Spleen (tissue), 11 donors: ENCODE data around the gene ZNF79. TPM values are rescaled to one million over a fixed set of nuclear protein-coding genes. Genes with fewer than 3 reads are reported as not detected.

Experiments used
- DNase-seq: peaks from one replicate; pipeline ENCODE4 v3.0.0-alpha.2; 2020
- H3K27ac ChIP-seq, 8 donors: fragments of 200-600 bp; sonication (generic) in 7 of 8; 1 replicate in 4 of 8; 2 replicates in 4 of 8; pipeline versions ENCODE4 v1.5.0 to v1.8.0; 2016 to 2021; ENCODE audit warnings: inconsistent platforms in 4 of 8, mild to moderate bottlenecking in 4 of 8, moderate library complexity in 1 of 8
- H3K27me3 ChIP-seq, 7 donors: fragments of 200-600 bp; sonication (generic) in 6 of 7; replicated peaks in 1 of 7; 1 replicate in 4 of 7; 2 replicates in 3 of 7; pipeline versions ENCODE4 v1.5.0 to v1.8.0; 2016 to 2021; ENCODE audit warnings: inconsistent platforms in 3 of 7, mild to moderate bottlenecking in 1 of 7
- H3K36me3 ChIP-seq, 6 donors: fragments of 200-600 bp; sonication (generic) in 5 of 6; 1 replicate in 4 of 6; 2 replicates in 2 of 6; pipeline versions ENCODE4 v1.5.0 to v1.8.0; 2016 to 2021; ENCODE audit warnings: inconsistent platforms in 2 of 6
- H3K4me1 ChIP-seq, 6 donors: fragments of 200-600 bp; sonication (generic) in 5 of 6; 1 replicate in 3 of 6; 2 replicates in 3 of 6; pipeline versions ENCODE4 v1.5.0 to v1.8.0; 2016 to 2021; ENCODE audit warnings: inconsistent platforms in 3 of 6
- H3K4me3 ChIP-seq, 8 donors: fragments of 200-600 bp; sonication (generic) in 7 of 8; 1 replicate in 4 of 8; 2 replicates in 4 of 8; pipeline versions ENCODE4 v1.5.0 to v1.8.0; 2016 to 2021; ENCODE audit warnings: inconsistent platforms in 4 of 8, mild to moderate bottlenecking in 4 of 8, moderate library complexity in 2 of 8
- H3K9me3 ChIP-seq, 8 donors: fragments of 200-600 bp; sonication (generic) in 7 of 8; 1 replicate in 4 of 8; 2 replicates in 4 of 8; pipeline versions ENCODE4 v1.5.0 to v1.8.0; 2016 to 2021; ENCODE audit warnings: inconsistent platforms in 4 of 8
- CTCF ChIP-seq, 11 experiments: fragments of 200-600 bp in 7 of 11; fragments of 450-650 bp in 4 of 11; sonication (generic) in 4 of 11; IDR thresholded peaks in 8 of 11; conservative IDR thresholded peaks in 3 of 11; 1 replicate in 7 of 11; 2 replicates in 4 of 11; pipeline versions ENCODE4 v1.4.0 to v1.8.0; 2016 to 2021; ENCODE audit warnings: antibody characterized with exemption in 11 of 11, inconsistent platforms in 4 of 11, mild to moderate bottlenecking in 1 of 11
- POLR2A ChIP-seq, 3 donors: fragments of 450-650 bp; IDR thresholded peaks; one replicate each; pipeline ENCODE4 v1.5.1; 2017; ENCODE audit warnings: antibody characterized with exemption in 3 of 3, mild to moderate bottlenecking in 1 of 3
- POLR2AphosphoS5 ChIP-seq, 3 donors: sonication (generic); formaldehyde crosslinking; IDR thresholded peaks; one replicate each; pipeline ENCODE4 v1.5.1; 2017; ENCODE audit warnings: antibody characterized with exemption in 3 of 3
- WGBS, 5 donors: extraction: QIAGEN DNeasy Blood & Tissue Kit in 3 of 5; methylation state at CpG; one replicate each; pipeline versions ENCODE4 v1.1.5 to v1.1.7; 2013 to 2018; 5-methylcytosine and 5-hydroxymethylcytosine counted together
- intact Hi-C: fragments of 100-400 bp; cut with DNase I; formaldehyde crosslinking; loops from one replicate; pipeline ENCODE4 v1.15.0; 2023; ENCODE audit warnings: low total_unique reads
- polyA plus RNA-seq, 3 donors: library from polyadenylated mRNA; stranded (reverse); fragments of 200-250 nt; gene quantifications; one replicate each; pipeline ENCODE4 v1.2.1, GENCODE V29; 2013
- total RNA-seq, 7 donors: library from RNA; depleted of rRNA in 3 of 7; stranded (reverse); fragments of >200 nt in 3 of 7; fragmentation: NEBNext Ultra II Directional in 4 of 7; extraction: Animal tissue kit (Norgen Biotek cat#: 25700) in 4 of 7; gene quantifications; one replicate each; pipeline versions ENCODE4 v1.1.0 to v1.2.1, GENCODE V29; 2016 to 2021
- donor health status: healthy with polysubstance abuse.
- donor health status: DM: no; HTN: no; CAD: no; lungs with moderate emphysema.
- donor health status: DM: no; HTN: no; CAD: no.
- donor health status: Bipolar disorder and iron deficiency.
- donor health status: healthy.
- donor health status: DM: no; HTN: no; CAD: no.
- donor health status: DM: yes; HTN: yes; CAD: no.

Gene ZNF79
- total and polyA plus RNA-seq, 10 donors, result 2.3 to 14.7 (median 11.0) TPM

GRCh38 chr9:127384016-127384730 is 40.0 kb upstream of the ZNF79 start:
- intact Hi-C loops, result no loop called here
- DNase-seq, result peak; percentile 39
- 85 to 88% (median 87%) methylated on average over 10 to 11 of the region's 11 CpGs for WGBS, 5 donors

GRCh38 chr9:127384901-127385300 is 39.3 kb upstream of the ZNF79 start:
- intact Hi-C loops, result no loop called here
- H3K36me3 ChIP-seq, result no peaks in the 10 kb centered on the region
- TF ChIP-seq CTCF (IDR thresholded peaks at IDR 0.05 in 8 of 11, conservative IDR thresholded peaks at IDR 0.05 in 3 of 11) (no peak), POLR2A (IDR thresholded peaks at IDR 0.05) (no peak), POLR2AphosphoS5 (IDR thresholded peaks at IDR 0.05) (no peak)
- 82 to 91% (median 88%) methylated on average over 13 of the region's 13 CpGs for WGBS, 5 donors
- peaks cover 5 to 20% (median 12%) of the 10 kb centered on the region in 6 donors for H3K4me1 ChIP-seq
- no peak overlapping the region for H3K27ac ChIP-seq
- DNase-seq, result peak; percentile 52
- no peak overlapping the region for H3K4me3 ChIP-seq
- H3K27me3 ChIP-seq, result peaks cover 0 to 50% (median 0%) of the 10 kb centered on the region in 7 donors
- peaks cover 0 to under 1% (median 0%) of the 10 kb centered on the region in 8 donors for H3K9me3 ChIP-seq

More at GRCh38 chr9:127384016-127384730, 40.0 kb upstream of the ZNF79 start:
- Histone ChIP-seq H3K27ac (no peak overlapping the region), H3K27me3 (peaks cover 0 to 45% (median 0%) of the 10 kb centered on the region in 7 donors), H3K4me3 (no peak overlapping the region), H3K36me3 (no peaks in the 10 kb centered on the region), H3K9me3 (peaks cover 0 to 8% (median under 1%) of the 10 kb centered on the region in 8 donors), H3K4me1 (peaks cover 5 to 16% (median 12%) of the 10 kb centered on the region in 6 donors)
- TF ChIP-seq CTCF (IDR thresholded peaks at IDR 0.05 in 8 of 11, conservative IDR thresholded peaks at IDR 0.05 in 3 of 11), result no peak
- no peak for TF ChIP-seq POLR2AphosphoS5 (IDR thresholded peaks at IDR 0.05)

GRCh38 chr9:127386249-127386648 is 37.9 kb upstream of the ZNF79 start:
- TF ChIP-seq POLR2A (IDR thresholded peaks at IDR 0.05) (no peak), POLR2AphosphoS5 (IDR thresholded peaks at IDR 0.05) (no peak), CTCF (IDR thresholded peaks at IDR 0.05 in 8 of 11, conservative IDR thresholded peaks at IDR 0.05 in 3 of 11) (no peak)
- no peaks in the 10 kb centered on the region for H3K9me3 ChIP-seq
- no peak for DNase-seq
- no peak overlapping the region for H3K27ac ChIP-seq
- peaks cover 0 to 57% (median 0%) of the 10 kb centered on the region in 7 donors for H3K27me3 ChIP-seq
- no peak overlapping the region for H3K4me3 ChIP-seq
- intact Hi-C loops, result no loop called here
- WGBS, 5 donors, result 69 to 86% (median 75%) methylated on average over 4 of the region's 4 CpGs
- no peaks in the 10 kb centered on the region for H3K36me3 ChIP-seq
- peaks cover 5 to 20% (median 12%) of the 10 kb centered on the region in 6 donors for H3K4me1 ChIP-seq

- Histone ChIP-seq H3K36me3 (no peaks in the 10 kb centered on the region), H3K27me3 (peaks cover 0 to 52% (median 0%) of the 10 kb centered on the region in 7 donors), H3K4me3 (no peak overlapping the region), H3K9me3 (no peaks in the 10 kb centered on the region), H3K4me1 (peaks cover 5 to 20% (median 12%) of the 10 kb centered on the region in 6 donors), H3K27ac (no peak overlapping the region)
- no peak for DNase-seq
- intact Hi-C loops, result no loop called here
- no peak for TF ChIP-seq CTCF (IDR thresholded peaks at IDR 0.05 in 8 of 11, conservative IDR thresholded peaks at IDR 0.05 in 3 of 11)
- TF ChIP-seq POLR2A (IDR thresholded peaks at IDR 0.05), result no peak
- TF ChIP-seq POLR2AphosphoS5 (IDR thresholded peaks at IDR 0.05), result no peak
- WGBS, 5 donors, result 90 to 98% (median 92%) methylated on average over 10 of the region's 10 CpGs
These were observed 37.2 kb upstream of the ZNF79 start for GRCh38 chr9:127386981-127387380.
